ENCODE data around the gene BARX1.

GRCh38 chr9:93955981-93956784 lies 1.0 kb upstream of the BARX1 start:
- TF ChIP-seq ZFP30 (CRISPR knock-in tag; IDR thresholded peaks at IDR 0.05) (no peak), CSRNP3 (CRISPR knock-in tag; IDR thresholded peaks at IDR 0.05) (no peak), PATZ1 (CRISPR knock-in tag; IDR thresholded peaks at IDR 0.05; ENCODE audit: borderline replicate concordance) (no peak)
